Esophagus squamous epithelium (tissue), 4 donors: ENCODE results near the gene RFC4.

Source experiments
- CTCF ChIP-seq, 6 experiments: fragments of 450-650 bp in 4 of 6; fragments of 200-600 bp in 2 of 6; sonication (generic) in 2 of 6; IDR thresholded peaks; one replicate each; pipeline ENCODE4 v1.5.1; 2016 to 2019; ENCODE audit warnings: antibody characterized with exemption in 6 of 6, mild to moderate bottlenecking in 4 of 6, moderate library complexity in 4 of 6
- POLR2A ChIP-seq, 4 donors: fragments of 450-650 bp; IDR thresholded peaks; one replicate each; pipeline ENCODE4 v1.6.1; 2017; ENCODE audit warnings: antibody characterized with exemption in 4 of 4, mild to moderate bottlenecking in 4 of 4, moderate library complexity in 3 of 4

- TF ChIP-seq POLR2A (IDR thresholded peaks at IDR 0.05) (peak in 3 of 4 donors; percentile 14 to 83 (median 66)), CTCF (IDR thresholded peaks at IDR 0.05) (no peak)
Observed at GRCh38 chr3:186783731-186784515, 22.4 kb downstream of the RFC4 start.
